Nephron (organoid): Measurements from ENCODE around the gene PIK3R5.

Experiments used
- H3K27ac Mint-ChIP-seq, 3 experiments: 2 replicates each; pipeline ENCODE4 v1.8.0; 2020; ENCODE audit warnings: mixed read lengths in 3 of 3, mild to moderate bottlenecking in 2 of 3, moderate library complexity in 1 of 3
- H3K27me3 Mint-ChIP-seq: 2 replicates; pipeline ENCODE4 v1.8.0; 2021; ENCODE audit warnings: low read depth, mild to moderate bottlenecking, moderate library complexity, mixed read lengths
- H3K36me3 Mint-ChIP-seq: 2 replicates; pipeline ENCODE4 v1.8.0; 2020; ENCODE audit warnings: low read depth, mixed read lengths
- H3K4me1 Mint-ChIP-seq: 2 replicates; pipeline ENCODE4 v1.8.0; 2020; ENCODE audit warnings: mixed read lengths
- H3K4me3 Mint-ChIP-seq, 3 experiments: 2 replicates each; pipeline ENCODE4 v1.8.0; 2020; ENCODE audit warnings: mild to moderate bottlenecking in 3 of 3, mixed read lengths in 3 of 3, moderate library complexity in 2 of 3
- H3K9me3 Mint-ChIP-seq: 2 replicates; pipeline ENCODE4 v1.8.0; 2020; ENCODE audit warnings: mixed read lengths
- TF ChIP-seq, protein P1 (sequence below), 3 experiments: fragments of 200-600 bp; sonication (generic); IDR thresholded peaks; one replicate each; pipeline ENCODE4 v1.5.0; 2021; ENCODE audit warnings: antibody characterized with exemption in 3 of 3; ENCODE audit not compliant: unreplicated experiment in 3 of 3

PIK3R5 gene

DNA sequence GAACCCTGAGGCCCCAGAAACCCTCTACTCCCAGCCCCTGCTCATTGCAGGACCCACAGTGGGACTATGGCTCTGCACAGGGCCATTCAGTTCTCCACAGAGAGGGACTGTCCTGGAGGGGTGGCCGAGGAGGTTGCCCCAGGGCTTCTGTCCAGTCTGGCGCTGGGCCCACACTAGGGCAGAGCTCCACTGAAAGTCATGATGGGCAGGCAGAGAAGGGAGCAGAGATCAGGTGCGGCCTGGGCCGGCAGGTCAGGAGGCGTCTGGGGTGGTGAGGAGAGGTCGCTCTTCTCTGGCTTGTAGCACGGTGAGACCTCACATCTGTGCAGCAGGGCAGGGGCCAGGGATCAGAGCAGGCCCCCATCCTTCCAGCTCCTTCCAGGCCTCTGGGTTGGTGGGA lies 85.0 kb downstream of the PIK3R5 start:
- H3K36me3 Mint-ChIP-seq = no peaks in the 10 kb centered on the region
- H3K4me3 Mint-ChIP-seq = no peak overlapping the region
- no peaks in the 10 kb centered on the region for H3K9me3 Mint-ChIP-seq
- H3K27ac Mint-ChIP-seq = no peak overlapping the region
- H3K4me1 Mint-ChIP-seq = no peaks in the 10 kb centered on the region
- peaks cover 12% of the 10 kb centered on the region for H3K27me3 Mint-ChIP-seq
- TF ChIP-seq, protein P1, sequence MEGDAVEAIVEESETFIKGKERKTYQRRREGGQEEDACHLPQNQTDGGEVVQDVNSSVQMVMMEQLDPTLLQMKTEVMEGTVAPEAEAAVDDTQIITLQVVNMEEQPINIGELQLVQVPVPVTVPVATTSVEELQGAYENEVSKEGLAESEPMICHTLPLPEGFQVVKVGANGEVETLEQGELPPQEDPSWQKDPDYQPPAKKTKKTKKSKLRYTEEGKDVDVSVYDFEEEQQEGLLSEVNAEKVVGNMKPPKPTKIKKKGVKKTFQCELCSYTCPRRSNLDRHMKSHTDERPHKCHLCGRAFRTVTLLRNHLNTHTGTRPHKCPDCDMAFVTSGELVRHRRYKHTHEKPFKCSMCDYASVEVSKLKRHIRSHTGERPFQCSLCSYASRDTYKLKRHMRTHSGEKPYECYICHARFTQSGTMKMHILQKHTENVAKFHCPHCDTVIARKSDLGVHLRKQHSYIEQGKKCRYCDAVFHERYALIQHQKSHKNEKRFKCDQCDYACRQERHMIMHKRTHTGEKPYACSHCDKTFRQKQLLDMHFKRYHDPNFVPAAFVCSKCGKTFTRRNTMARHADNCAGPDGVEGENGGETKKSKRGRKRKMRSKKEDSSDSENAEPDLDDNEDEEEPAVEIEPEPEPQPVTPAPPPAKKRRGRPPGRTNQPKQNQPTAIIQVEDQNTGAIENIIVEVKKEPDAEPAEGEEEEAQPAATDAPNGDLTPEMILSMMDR (IDR thresholded peaks at IDR 0.05; ENCODE audit: unreplicated experiment in 3 of 3) = no peak

- H3K27ac Mint-ChIP-seq = no peak overlapping the region
- H3K4me1 Mint-ChIP-seq = peaks cover 8% of the 10 kb centered on the region
- TF ChIP-seq, protein P1 (IDR thresholded peaks at IDR 0.05; ENCODE audit: unreplicated experiment in 3 of 3) = no peak
Observed at GRCh38 chr17:8879410-8879809, 86.1 kb downstream of the PIK3R5 start.

GRCh38 chr17:8877984-8878383 lies 87.5 kb downstream of the PIK3R5 start:
- Mint-ChIP-seq H3K9me3 (no peaks in the 10 kb centered on the region), H3K27me3 (peaks cover 26% of the 10 kb centered on the region), H3K36me3 (no peaks in the 10 kb centered on the region), H3K4me1 (peaks cover 17% of the 10 kb centered on the region), H3K4me3 (no peak overlapping the region), H3K27ac (no peak overlapping the region)
- TF ChIP-seq, protein P1 (IDR thresholded peaks at IDR 0.05; ENCODE audit: unreplicated experiment in 3 of 3) = no peak

More at GRCh38 chr17:8879410-8879809, 86.1 kb downstream of the PIK3R5 start:
- no peaks in the 10 kb centered on the region for H3K36me3 Mint-ChIP-seq
- H3K27me3 Mint-ChIP-seq = peaks cover 14% of the 10 kb centered on the region
- no peak overlapping the region for H3K4me3 Mint-ChIP-seq
- H3K9me3 Mint-ChIP-seq = no peaks in the 10 kb centered on the region

- no peak overlapping the region for H3K27ac Mint-ChIP-seq
- no peaks in the 10 kb centered on the region for H3K36me3 Mint-ChIP-seq
Observed at GRCh38 chr17:8875957-8876356, 89.5 kb downstream of the PIK3R5 start.

DNA sequence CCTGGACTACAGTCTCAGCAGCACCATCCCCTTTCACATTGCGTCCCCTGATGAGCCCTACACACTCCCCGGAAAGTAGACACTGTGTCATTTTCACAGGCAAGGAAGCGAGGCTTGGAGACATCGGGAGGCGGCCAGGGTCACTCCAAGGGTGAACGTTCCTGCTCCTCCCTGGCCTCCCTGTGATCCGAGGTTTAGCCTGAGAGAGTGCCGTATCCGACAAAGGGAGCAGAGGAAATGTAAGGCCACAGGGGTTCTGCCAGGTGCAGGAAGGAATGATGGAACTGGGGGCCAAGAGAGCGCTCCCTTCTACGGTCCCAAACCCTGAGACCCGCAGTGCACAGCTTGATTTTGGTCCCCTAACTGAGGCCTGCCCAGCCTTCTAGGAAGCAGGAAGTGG lies 90.1 kb downstream of the PIK3R5 start:
- H3K27ac Mint-ChIP-seq = no peak overlapping the region
- peaks cover 35% of the 10 kb centered on the region for H3K27me3 Mint-ChIP-seq
- H3K4me3 Mint-ChIP-seq = no peak overlapping the region
- peaks cover 18% of the 10 kb centered on the region for H3K4me1 Mint-ChIP-seq
- H3K36me3 Mint-ChIP-seq = no peaks in the 10 kb centered on the region
- H3K9me3 Mint-ChIP-seq = no peaks in the 10 kb centered on the region
- TF ChIP-seq, protein P1 (IDR thresholded peaks at IDR 0.05; ENCODE audit: unreplicated experiment in 3 of 3) = no peak

More at GRCh38 chr17:8875957-8876356, 89.5 kb downstream of the PIK3R5 start:
- H3K4me3 Mint-ChIP-seq = no peak overlapping the region
- H3K9me3 Mint-ChIP-seq = no peaks in the 10 kb centered on the region
- peaks cover 30% of the 10 kb centered on the region for H3K27me3 Mint-ChIP-seq
- H3K4me1 Mint-ChIP-seq = peaks cover 18% of the 10 kb centered on the region
- TF ChIP-seq, protein P1 (IDR thresholded peaks at IDR 0.05; ENCODE audit: unreplicated experiment in 3 of 3) = no peak
